HG02610 (cell line): ENCODE data around the gene CRAMP1.
A peak's percentile ranks its signal among the peaks of the same experiment; 100 is the strongest.

Experiments used
- ATAC-seq: cut with Tn5 transposase; IDR thresholded peaks from one replicate; pipeline ENCODE4 v1.9.1; 2021; ENCODE audit warnings: mild to moderate bottlenecking, moderate library complexity; ENCODE audit not compliant: unreplicated experiment

CRAMP1 gene

DNA sequence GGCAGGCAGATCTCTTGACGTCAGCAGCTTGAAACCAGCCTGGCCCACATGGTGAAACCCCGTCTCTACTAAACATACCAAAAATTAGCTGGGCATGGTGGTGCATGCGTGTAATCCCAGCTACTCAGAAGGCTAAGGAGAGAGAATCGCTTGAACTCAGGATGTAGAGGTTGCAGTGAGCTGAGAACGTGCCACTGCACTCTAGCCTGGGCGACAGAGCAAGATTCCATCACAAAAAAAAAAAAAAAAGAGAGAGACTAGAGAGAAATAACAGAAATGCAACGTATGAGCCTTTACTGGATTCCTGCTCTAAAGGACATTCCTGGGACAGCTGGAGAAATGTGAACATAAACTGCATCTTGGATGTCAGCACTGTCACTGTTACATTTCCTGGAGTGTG is 11.1 kb upstream of the CRAMP1 start:
- ATAC-seq: no peak

DNA sequence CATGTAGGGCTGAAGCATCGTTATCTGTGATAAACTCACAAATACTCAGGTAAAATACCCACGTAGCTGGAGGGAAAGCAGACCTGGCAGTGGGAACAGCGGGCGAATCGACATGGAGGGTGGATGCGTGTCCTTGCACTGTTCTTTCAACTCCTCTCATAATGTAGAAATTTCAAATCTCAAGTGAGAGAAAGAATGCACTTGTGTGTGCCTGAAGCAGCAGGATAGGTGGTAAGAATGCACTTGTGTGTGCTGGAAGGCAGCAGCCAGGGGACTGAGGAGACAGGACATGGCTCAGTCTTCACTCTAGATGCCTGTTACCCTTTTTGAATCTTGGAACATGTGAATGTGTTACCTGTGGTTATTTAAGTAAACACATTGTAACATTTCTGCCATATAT is 10.7 kb upstream of the CRAMP1 start:
- no peak for ATAC-seq

DNA sequence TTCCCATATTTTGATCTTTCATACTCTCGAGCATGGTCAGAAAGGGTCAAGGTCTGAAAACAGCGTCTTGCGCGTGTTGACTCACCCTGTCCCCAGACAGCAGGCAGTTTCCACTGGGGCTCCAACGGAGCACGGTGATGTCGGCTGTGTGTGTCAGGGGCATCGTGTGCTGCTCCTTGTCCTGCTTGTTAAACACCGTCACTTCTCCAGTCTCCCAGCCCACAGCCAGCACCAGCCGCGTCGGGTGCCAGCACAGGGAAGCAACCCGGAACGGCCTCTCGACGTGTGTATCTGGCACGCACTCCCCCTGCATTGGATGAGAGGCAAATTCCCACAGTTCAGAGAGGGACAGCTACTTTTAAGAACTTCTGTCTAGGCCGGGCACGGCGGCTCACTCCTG is 9.9 kb upstream of the CRAMP1 start:
- ATAC-seq: no peak

DNA sequence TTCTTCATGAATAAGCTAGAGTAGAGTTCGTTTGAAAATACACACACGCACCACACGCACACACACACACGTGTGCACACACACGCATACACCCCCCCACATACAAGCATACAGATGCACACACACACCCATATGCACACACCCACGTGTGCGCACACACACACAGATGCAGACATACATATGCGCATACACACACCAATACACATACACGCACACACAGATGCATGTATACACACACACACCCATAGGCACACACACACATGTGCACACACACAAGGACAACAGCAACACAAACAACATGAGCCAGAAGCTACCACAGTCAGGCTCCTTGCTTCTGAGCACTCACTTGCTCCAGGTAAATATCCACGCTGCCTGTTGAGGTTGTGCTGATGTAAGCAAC is 5.4 kb upstream of the CRAMP1 start:
- no peak for ATAC-seq

DNA sequence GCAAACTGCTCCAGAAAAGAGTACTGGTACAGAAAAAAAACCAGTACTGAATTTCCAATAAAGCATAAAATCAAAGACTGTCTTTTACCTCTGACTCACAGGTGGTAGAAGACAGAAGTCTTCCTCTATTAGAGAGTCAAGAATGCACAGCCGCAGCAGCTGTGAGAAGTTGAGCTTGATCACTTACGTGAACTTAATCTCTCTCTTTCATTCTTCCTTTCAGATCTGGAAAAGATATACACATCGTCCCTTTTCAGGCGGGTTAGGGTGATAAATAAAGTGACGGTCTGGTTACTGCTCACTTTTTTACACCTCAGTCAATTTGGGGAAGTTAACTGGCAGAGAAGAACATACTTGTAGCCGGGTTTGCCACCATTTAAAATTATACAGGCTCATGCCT is 4.2 kb upstream of the CRAMP1 start:
- no peak for ATAC-seq

DNA sequence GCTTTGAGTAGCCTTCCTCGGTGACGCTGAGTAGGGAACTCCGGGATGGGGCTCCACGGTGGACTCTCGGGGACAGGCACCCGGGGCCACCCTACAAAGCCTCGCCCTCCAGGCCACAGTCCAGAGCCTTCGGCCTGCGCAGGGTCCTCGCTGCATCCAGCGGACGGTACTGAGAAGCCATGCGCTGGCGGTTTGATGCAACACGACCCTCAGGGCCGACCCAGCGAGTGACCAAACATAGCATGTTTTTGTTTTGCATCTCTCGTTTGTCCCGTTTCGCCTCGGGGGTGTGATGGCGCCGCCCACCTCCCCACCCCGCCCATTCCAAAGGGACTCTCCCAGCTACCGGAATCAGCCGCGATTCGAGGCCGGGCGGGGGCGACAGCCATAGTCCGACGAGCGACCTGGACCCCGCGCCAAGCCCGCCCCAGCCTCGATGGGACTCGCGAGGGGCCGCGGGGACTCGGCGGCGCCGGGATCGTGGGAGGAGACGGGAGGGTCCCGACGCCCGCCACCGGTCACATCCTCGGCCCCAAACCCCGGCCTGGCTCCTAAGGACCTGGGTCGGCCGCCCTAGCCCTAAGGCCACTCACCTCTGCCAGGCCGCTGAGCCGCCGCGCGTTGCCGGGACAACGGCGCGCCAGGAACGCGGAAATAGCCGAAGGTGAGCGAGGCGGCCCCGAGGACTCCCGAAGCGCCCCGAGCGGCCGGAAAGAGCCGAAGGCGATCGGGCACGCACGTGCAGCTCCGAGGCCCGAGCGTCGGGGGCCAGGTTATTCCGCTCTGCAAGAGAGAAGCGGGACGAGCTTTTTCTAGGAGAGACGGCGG is 1.9 kb upstream of the CRAMP1 start:
- peak; percentile 37 for ATAC-seq

DNA sequence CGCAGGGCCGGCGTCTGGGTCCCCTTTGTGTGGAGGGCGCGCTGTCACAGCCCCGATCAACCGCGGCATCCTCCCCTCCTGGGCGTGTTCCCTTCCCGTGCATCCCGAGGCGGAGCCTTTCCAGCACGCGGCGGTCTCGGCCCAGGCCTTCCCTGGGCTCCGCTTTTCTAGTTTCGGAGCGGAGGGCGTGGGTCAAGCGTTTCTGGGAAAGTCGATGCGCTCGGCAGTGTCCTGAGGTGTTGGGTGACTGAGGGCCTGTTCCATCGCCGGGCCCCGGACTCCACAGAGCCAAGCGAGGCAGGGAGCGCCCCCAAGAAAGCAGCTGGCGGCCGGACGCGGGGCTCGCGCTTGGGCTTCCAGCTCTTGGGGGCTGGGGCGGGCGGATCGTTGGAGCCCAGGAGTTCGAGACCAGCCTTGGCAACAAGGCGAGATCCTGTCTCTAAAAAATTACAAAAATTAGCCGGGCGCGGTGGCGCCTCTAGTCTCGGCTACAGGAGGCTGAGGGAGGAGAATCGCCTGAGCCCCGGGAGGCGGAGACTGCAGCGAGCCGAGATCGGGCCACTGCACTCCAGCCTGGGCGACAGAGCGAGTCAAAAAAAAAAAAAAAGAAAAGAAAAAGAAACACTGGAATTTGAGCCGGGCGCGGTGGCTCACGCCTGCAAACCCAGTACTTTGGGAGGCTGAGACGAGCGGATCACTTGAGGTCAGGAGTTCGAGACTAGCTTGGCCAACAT is 1.1 kb upstream of the CRAMP1 start:
- ATAC-seq: no peak

DNA sequence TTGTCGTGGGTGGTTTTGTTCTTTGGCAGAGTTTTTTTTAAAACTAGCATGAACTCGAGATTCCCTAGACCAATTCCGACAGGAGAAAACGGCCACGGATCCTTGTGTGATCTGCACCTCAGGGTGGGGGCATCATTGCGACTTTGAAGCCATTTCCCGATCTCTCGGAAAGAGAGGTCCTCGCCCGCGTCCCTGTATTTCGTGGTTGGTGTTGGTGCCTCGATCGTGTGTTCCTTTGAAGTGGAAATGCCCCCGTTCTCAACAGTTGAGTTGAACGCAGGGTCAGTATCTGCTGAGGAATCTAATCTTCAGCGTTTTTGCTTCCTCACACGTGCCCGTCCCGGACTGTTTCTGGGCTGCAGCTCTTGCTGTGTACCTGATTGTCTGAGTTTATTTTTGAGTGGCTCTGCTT is 1.1 kb downstream of the CRAMP1 start:
- no peak for ATAC-seq

DNA sequence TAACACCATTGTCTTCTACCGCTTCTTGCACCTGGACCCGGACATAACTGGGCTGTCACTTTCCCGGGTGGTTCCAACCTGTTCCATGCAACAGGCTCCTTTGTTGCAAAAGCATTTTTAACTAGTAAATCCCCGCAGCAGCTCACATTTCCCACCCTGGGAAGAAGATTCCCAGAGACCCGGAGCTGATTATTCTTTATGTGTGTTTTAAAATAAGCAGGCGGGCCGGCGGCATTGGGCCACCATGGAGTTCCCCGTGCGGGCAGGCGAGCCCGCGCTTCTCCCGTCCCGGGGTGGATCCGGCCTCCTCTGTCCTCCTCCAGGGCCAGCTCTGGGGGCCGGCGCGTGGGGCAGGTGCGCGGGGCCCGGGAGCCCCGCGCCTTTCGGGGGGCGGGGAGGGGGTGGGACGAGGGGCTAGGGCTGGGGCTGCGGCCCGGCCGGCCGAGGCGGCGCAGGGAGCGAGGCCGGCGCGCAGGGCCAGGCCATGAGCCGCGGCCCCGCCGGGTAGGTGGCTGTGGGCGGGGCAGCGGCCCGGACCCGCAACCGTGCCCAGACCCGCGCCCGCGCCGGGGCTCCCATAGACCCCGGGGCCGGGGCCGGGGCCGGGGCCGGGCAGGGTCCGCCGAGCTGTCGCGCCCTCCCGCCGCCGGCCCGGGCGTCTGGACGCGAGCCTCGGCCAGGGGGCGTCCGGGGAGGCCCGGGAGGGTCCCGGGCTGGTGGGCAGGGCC is 1.7 kb downstream of the CRAMP1 start:
- ATAC-seq: no peak

DNA sequence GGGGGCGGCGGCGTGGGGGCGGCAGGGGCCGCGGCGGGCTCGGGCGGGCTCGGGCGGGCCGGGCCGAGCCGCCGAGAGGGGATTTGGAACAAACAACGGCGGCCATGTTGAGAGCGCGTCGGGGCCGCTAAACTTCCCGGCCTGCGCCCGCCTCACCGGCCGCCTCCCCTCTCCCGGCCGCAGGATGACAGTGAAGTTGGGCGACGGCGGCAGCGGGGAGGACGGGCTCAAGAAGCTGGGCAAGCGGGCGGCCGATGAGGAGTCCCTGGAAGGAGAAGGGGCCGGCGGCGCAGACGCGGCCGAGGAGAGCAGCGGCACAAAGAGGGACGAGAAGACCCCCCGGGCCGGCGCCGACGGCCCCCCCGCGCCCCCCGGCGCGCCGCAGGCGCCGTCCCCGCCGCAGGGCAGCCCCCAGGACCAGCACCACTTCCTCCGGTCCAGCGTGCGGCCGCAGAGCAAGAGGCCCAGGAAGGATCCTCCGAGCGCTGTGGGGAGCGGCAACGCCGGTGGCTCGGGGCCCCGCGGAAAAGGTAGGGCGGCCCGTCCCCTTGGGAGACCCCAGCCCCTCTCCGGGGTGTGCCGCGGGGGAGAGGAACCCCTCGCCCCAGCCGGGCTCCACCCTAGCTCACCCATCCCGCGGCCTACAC is 2.4 kb downstream of the CRAMP1 start:
- ATAC-seq: no peak

DNA sequence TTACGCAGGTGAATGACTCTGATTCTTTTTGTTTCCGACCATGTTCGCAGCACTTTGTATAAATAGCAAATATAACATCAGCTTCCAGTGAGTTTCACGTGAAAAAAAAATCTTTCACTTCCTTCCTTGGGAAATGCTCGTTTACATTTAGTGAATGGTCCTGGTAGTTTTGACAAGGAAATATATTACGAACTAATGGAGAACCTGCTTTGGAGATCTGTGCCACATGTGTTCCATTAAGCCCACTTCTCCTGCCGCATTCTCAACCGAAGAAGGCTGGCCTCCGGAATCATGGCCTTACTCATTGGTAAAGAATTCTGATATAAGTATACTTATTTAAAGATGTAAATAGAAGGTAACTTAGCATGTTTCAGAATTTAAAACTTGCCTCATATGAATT is 3.6 kb downstream of the CRAMP1 start:
- no peak for ATAC-seq

DNA sequence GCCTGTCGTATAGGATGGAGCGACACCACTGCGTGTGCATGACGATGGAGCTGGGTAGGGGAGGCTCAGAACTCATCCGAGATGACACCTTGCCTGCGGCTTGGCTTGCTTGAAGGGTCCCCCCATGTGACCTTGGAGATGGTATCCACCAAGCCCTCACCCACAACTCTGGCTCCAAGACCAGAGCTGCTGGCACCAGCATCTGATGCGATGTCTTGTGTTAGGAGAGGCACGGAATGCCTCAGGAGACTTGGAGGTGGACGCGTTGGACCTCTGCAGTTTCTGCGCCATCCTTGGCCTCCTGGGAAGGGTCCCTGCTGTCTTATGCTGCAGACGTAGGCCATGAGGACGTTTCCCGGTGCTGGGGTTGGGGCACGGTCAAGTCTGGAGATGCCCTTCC is 7.8 kb downstream of the CRAMP1 start:
- no peak for ATAC-seq

DNA sequence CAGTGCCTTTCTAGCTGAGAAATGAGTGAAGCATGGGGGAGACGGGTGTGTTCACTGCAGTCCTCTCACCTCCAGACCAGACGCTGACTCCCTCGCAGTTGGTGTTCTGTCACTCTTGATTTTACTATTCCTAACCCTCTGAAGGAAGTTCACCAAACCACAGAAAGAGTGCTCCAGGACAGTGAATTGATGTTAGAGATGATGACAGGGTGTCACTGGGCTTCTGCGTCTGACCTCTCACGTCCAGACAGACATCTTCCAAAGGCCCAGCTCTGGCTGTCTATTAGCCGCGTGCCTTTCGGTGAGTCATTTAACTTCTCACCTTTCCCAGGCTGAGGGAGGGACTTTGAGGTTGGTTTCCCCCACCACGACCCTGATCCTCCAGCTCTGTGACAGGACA is 8.2 kb downstream of the CRAMP1 start:
- peak; percentile 48 for ATAC-seq

DNA sequence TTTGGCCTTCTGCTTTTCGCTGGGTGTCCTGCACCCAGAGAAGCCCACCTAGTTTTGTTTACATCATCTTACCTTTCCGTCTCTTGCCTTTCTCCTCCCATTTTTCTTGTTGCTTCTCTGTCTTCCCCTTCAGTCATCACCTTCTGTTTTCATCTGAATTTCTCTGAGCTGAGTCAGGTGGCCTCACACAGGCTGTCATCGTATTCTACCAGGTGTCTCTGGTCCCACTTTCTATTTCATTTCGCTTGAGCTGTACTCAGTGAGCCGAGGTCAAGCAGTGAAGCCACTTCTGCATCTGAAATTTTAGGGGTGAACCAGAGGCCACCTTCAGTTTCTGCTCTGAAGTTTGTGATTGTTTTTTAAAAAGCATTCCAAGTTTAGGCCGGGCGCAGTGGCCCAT is 9.7 kb downstream of the CRAMP1 start:
- ATAC-seq: no peak

DNA sequence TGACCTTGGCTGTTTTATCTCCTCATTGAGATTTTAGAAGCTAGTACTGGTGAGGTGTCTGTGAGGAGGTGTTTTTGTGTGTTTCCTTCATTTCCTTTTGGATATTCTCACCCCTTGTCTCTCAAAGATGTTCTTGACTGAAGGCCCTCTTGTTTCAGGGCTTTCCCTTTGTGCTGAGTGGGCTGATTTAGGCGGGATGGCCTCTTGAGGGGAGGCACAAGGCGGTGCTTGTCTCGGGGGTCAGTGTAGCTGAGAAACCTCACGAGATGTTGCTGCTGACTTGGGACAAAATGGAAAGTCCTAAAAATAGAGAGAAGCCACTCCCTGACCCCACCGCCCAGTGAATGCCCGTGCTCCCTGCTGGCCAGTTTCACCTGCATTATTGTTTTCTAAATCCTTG is 14.2 kb downstream of the CRAMP1 start:
- no peak for ATAC-seq

DNA sequence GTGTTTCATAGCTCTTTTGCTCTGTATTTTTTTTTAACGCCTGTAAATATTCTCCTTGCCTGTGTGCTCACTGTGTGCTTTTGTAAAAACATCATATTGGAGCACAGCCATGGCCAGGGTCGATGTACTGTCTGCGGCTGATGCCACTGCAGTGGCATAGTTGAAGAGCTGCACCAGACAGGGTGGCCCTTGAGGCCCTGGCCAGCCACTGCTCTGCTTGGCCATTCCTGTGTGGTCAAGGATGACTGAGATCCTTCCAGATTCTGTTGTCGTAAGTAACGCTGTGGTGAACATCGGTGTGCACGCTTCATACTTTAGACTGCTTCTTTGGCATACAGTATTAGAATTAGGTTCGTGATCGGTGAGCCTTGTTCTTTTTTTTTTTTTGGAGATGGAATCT is 14.6 kb downstream of the CRAMP1 start:
- no peak for ATAC-seq

DNA sequence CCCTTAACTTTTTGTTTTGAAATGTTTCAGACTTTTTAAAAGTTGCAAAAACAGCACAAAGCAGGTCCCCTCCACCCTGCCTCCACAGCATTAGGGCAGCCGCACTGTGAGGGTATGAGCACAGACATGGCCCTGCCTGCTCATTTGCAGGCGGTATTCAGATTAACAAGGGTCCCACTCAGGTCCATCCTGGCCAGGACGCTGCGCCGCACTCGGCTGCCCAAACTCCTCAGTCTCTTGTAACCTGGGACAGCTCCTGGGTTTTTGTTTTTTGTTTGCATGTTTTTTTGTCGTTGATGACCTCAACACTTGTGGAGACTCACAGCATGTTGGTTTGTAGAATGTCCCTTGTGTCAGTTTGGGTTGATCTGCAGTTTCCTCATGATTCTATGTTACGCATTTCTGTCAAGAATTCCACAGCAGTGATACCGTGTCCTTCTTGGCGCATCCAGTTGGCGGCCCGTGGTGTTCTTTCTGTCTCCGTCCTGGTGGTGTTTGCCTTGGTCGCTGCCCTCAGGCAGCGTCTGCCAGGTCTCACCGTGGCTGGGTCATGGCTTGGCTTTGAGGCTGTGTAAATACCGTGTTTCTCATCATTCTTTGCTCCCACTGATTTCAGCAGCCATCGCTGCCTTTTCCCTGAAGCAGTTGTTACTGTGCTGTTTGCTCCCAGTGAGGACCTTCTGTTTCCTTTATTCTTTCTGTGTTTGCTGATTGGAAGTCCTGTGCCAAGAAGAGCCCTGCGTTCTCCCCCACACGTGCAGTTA is 18.5 kb downstream of the CRAMP1 start:
- no peak for ATAC-seq

DNA sequence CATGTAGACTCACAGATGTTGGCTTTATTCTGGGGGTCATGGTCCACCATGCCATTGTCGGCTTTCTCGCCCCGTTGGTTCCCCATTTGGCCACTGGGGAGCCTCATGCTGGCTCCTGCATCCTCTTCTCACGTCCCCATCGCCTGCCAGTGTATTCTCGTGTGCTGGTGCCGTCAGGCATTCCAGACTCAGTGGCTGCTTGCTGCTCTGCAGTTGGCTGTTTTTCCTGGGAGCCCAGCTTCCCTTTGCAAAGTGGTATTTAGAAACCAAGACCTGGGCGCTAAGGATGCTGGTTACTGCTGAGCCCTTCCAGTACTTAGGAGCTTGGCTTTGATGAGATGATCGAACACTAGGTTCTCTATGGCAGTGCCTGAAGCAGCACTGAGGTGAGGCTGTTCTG is 19.1 kb downstream of the CRAMP1 start:
- no peak for ATAC-seq

DNA sequence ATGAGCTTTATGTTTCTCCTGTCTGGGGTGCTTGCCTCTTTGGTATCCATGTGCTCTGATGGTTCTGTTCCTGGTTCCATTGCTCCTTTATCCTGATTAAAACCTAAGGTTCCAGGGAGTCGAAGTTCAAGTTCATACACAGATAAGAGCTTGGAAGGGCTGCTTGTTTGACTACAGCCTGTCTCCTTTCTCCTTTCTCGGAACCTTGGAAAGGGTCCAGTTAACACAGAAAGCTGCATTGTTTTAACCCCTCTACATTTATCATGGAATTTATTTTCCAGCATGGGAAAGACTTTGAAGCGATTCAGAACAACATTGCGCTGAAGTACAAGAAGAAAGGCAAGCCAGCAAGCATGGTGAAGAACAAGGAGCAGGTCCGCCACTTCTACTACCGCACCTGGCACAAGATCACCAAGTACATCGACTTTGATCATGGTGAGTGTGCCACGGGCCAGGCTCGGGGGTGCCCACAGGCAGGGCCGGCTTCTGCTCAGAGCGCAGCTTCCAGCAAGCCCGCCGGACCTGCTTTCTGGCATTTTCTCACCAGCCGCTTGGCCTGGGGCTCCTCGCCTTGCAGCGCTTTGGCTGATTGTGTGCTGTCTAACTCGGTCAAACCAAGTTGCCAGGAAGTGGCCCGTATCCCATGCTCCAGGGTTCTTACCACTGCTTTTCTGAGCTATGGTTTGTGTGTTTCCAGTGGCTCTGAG is 19.9 kb downstream of the CRAMP1 start:
- no peak for ATAC-seq

DNA sequence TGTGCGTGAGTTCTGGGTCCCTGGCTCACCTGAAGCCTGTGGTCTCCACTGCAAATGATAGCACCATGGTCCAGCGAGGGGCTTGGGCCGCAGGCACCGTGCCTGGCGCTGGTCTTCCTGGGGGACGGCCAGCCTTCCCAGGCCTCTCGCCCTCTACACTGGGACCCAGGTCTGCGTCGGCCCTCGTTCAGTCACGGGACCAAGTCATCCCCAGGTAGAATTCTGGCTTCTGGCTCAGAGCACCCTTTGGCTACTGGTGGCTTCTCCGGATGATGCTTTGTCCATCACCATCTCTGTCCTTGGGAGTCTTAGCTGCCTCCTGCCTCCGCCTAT is 20.4 kb downstream of the CRAMP1 start:
- ATAC-seq: no peak
